RWPE1 (cell line): ENCODE results near the gene VSTM2B.

Experiments
- CTCF ChIA-PET: fragments of 350-600 bp; sonication (Branson Sonifier 250); formaldehyde crosslinking; extraction: SDS; loops from one replicate; lab custom pipeline; 2021; lab: Yijun Ruan, JAX
- POLR2A ChIA-PET: fragments of 400-600 bp; formaldehyde crosslinking; extraction: SDS; loops from one replicate; lab custom pipeline; 2020; ENCODE audit warnings: antibody characterized with exemption; ENCODE audit not compliant: low non-redundant PET; lab: Yijun Ruan, JAX
- DNase-seq: peaks from one replicate; pipeline ENCODE4 v3.0.0; 2012; ENCODE audit warnings: low spot score
- H3K27ac ChIP-seq: fragments of 450-650 bp; 2 replicates; pipeline ENCODE4 v1.5.1; 2017
- CTCF ChIP-seq: fragments of 450-650 bp; conservative IDR thresholded peaks from 2 replicates; pipeline ENCODE4 v1.5.1; 2017; ENCODE audit warnings: low read depth, mild to moderate bottlenecking

The VSTM2B gene

GRCh38 chr19:29576046-29576606 lies 50.3 kb downstream of the VSTM2B start:
- CTCF ChIA-PET, result no interaction called here
- no peak overlapping the region for H3K27ac ChIP-seq
- no peak for DNase-seq
- TF ChIP-seq CTCF, result no peak
- POLR2A ChIA-PET, result interaction anchor here (0.6 kb wide), 1 partner anchor 136 kb away, joined by 3 read pairs; no protein-coding TSS in a partner anchor

- H3K27ac ChIP-seq, result no peak overlapping the region
- ChIA-PET POLR2A (no interaction called here), CTCF (no interaction called here)
- TF ChIP-seq CTCF, result no peak
- DNase-seq, result no peak
Measured at GRCh38 chr19:29576761-29577648, 51.2 kb downstream of the VSTM2B start.

- no peak for TF ChIP-seq CTCF
- ChIA-PET CTCF (no interaction called here), POLR2A (no interaction called here)
- DNase-seq, result no peak
- H3K27ac ChIP-seq, result no peak overlapping the region
Measured at GRCh38 chr19:29577649-29577963, 51.8 kb downstream of the VSTM2B start.

- POLR2A ChIA-PET, result no interaction called here
- no peak overlapping the region for H3K27ac ChIP-seq
- TF ChIP-seq CTCF, result no peak
- CTCF ChIA-PET, result no interaction called here
- no peak for DNase-seq
Measured at GRCh38 chr19:29578349-29578748, 52.6 kb downstream of the VSTM2B start.

- POLR2A ChIA-PET, result no interaction called here
- CTCF ChIA-PET, result no interaction called here
- TF ChIP-seq CTCF, result no peak
- DNase-seq, result no peak
- H3K27ac ChIP-seq, result no peak overlapping the region
Measured at GRCh38 chr19:29579308-29579910, 53.6 kb downstream of the VSTM2B start.

GRCh38 chr19:29581398-29581797 lies 55.6 kb downstream of the VSTM2B start:
- POLR2A ChIA-PET, result no interaction called here
- CTCF ChIA-PET, result no interaction called here
- H3K27ac ChIP-seq, result no peak overlapping the region
- DNase-seq, result no peak
- TF ChIP-seq CTCF, result no peak
